Mucosa of descending colon (tissue), 3 donors: ENCODE measurements around the gene DRGX. TPM values are rescaled to one million over a fixed set of nuclear protein-coding genes. Genes with fewer than 3 reads are reported as not detected.

Source experiments
- ATAC-seq: fragments of 200-7000 bp; cut with Tn5 transposase; one replicate; pipeline ENCODE4 v1.9.1; 2020; ENCODE audit warnings: mild to moderate bottlenecking, moderate library complexity
- DNase-seq, 3 donors: peaks; one replicate each; pipeline ENCODE4 v3.0.0-alpha.2; 2020
- H3K36me3 ChIP-seq: fragments of 200-600 bp; one replicate; pipeline ENCODE4 v1.8.0; 2021; ENCODE audit warnings: low read depth, mild to moderate bottlenecking
- H3K4me1 ChIP-seq: fragments of 200-600 bp; one replicate; pipeline ENCODE4 v1.8.0; 2021; ENCODE audit warnings: low read depth, mild to moderate bottlenecking
- H3K4me3 ChIP-seq: fragments of 200-600 bp; one replicate; pipeline ENCODE4 v1.8.0; 2021; ENCODE audit warnings: mild to moderate bottlenecking
- H3K9me3 ChIP-seq: fragments of 200-600 bp; one replicate; pipeline ENCODE4 v1.8.0; 2021; ENCODE audit warnings: mild to moderate bottlenecking
- intact Hi-C, 2 donors: fragments of 100-400 bp; cut with DNase I in 1 of 2; cut with micrococcal nuclease in 1 of 2; formaldehyde crosslinking; loops; one replicate each; pipeline versions ENCODE4 v1.11.0 to v1.11.1; 2022; cut with DNase I, micrococcal nuclease
- total RNA-seq, 3 donors: library from RNA; stranded (reverse); fragmentation: NEBNext Ultra II Directional in 2 of 3; extraction: Animal tissue kit (Norgen Biotek cat#: 25700) in 2 of 3; gene quantifications; one replicate each; pipeline versions ENCODE4 v1.2.1 to v1.2.4, GENCODE V29; 2021 to 2023
- TF ChIP-seq, protein P1 (sequence below): fragments of 200-600 bp; IDR thresholded peaks from one replicate; pipeline ENCODE4 v1.8.0; 2022; ENCODE audit warnings: antibody characterized with exemption, mild to moderate bottlenecking
- donor health status: DM: no; HTN: no; CAD: no; lungs with moderate emphysema.
- donor health status: DM: no; HTN: no; CAD: no.
- donor health status: DM: no; HTN: yes; CAD: no.

The DRGX gene
- total RNA-seq, 3 donors from 2014 or later: 0.10 to 0.35 (median 0.22) TPM

DNA sequence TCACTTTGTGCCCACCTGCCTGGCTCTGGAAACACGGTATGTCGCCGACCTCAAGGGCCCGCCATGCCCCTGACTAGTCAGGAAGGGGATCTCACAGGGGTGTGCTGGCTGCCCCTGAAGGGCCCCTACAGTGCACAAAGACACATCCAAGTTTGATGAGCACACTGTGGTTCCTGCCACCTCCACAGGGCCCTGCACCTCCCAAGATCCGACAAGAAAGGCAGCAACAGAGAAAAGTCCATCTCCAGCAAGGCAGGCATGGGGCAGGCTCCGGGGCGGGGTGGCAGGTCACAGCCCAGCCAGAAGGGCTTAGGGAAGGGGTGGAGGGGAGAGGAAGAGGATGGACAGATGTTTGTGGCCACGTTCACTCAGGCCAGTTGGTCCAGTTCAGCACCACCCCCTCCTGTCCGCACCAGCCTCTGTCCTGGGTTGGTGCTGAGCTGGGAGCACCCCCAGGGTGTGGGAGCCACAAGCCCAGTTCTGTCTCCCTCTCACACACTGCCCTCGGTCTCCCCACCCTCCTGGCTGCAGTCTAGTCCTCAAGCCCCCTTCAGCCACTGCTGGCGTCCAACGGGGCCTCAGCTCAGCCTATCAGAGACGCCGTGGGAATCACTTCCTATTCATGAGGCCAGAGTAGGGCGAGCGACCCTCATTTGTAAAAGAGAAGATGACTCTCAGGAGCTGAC is 11.5 kb downstream of the DRGX start:
- Histone ChIP-seq H3K4me1 (no peaks in the 10 kb centered on the region), H3K4me3 (no peak overlapping the region), H3K36me3 (no peaks in the 10 kb centered on the region), H3K9me3 (no peaks in the 10 kb centered on the region)
- TF ChIP-seq, protein P1, sequence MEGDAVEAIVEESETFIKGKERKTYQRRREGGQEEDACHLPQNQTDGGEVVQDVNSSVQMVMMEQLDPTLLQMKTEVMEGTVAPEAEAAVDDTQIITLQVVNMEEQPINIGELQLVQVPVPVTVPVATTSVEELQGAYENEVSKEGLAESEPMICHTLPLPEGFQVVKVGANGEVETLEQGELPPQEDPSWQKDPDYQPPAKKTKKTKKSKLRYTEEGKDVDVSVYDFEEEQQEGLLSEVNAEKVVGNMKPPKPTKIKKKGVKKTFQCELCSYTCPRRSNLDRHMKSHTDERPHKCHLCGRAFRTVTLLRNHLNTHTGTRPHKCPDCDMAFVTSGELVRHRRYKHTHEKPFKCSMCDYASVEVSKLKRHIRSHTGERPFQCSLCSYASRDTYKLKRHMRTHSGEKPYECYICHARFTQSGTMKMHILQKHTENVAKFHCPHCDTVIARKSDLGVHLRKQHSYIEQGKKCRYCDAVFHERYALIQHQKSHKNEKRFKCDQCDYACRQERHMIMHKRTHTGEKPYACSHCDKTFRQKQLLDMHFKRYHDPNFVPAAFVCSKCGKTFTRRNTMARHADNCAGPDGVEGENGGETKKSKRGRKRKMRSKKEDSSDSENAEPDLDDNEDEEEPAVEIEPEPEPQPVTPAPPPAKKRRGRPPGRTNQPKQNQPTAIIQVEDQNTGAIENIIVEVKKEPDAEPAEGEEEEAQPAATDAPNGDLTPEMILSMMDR: no peak
- DNase-seq (no peak), ATAC-seq (no peak)
- intact Hi-C loops: no loop called here

DNA sequence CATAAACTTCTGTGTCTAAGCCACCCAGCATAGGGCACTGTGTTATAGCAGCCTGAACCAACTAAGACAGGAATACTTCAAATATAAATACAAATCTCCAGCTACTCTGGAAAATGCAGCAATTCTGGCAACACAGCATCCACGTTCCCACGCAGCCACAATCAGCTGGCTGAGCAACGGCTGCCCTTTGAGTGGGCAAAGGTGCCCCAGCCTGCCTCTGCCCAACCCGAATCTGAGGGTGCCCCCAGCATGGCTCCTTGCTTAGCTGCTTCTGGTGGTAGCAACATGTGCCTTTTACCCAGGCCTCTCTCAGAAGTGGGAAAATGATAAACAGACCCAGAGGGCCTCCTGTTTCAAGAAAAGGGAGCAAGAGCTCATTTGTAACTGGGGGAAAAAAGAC is 12.0 kb downstream of the DRGX start:
- DNase-seq (no peak), ATAC-seq (no peak)
- intact Hi-C loops: no loop called here
- Histone ChIP-seq H3K4me3 (no peak overlapping the region), H3K4me1 (no peaks in the 10 kb centered on the region), H3K9me3 (no peaks in the 10 kb centered on the region), H3K36me3 (no peaks in the 10 kb centered on the region)
- TF ChIP-seq, protein P1: no peak

DNA sequence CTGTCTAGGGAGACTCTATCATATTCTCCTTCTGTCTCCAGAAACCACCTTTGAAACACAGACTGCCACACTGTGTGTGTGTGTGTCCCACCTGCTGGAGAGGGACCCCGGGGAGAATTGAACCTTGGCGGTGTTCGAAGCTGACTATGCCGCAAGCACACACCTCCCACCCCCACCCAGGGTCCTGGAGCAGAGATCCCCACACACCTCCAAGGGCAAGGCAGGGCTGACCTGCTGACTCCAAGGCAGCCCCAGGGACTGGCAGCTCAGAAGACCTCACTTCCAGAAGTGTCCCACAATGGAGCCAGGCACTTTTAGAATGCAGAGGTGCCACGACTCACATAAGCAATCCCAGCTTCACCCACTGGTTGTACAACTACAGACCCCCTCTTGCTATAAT is 13.1 kb downstream of the DRGX start:
- intact Hi-C loops: no loop called here
- ATAC-seq (no peak), DNase-seq (no peak)
- H3K36me3 ChIP-seq: no peaks in the 10 kb centered on the region
- TF ChIP-seq, protein P1: no peak
- no peak overlapping the region for H3K4me3 ChIP-seq
- no peaks in the 10 kb centered on the region for H3K4me1 ChIP-seq
- no peaks in the 10 kb centered on the region for H3K9me3 ChIP-seq

DNA sequence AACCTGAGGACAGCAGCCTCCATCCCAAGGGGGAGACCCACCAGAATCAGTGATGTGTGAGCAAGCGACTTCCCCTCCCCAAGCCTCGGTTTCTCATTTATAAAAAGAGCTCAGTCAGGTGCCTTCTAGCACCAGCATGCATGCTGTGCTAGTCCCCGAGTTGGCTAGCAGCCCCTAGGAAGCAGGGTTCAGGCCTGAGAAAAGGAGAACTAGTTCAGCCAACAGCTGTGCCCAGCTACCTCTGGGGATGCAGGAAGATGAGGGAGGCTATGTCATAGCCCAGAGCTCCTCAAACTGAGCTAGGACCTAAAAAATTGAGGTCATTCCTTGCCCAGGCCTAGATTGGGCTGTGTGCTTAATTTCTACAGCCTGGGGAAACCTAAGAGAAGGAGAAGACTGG is 13.7 kb downstream of the DRGX start:
- no peak for ATAC-seq
- no peak for DNase-seq
- Histone ChIP-seq H3K4me3 (no peak overlapping the region), H3K36me3 (no peaks in the 10 kb centered on the region), H3K9me3 (no peaks in the 10 kb centered on the region), H3K4me1 (no peaks in the 10 kb centered on the region)
- intact Hi-C loops: no loop called here
- TF ChIP-seq, protein P1: no peak

DNA sequence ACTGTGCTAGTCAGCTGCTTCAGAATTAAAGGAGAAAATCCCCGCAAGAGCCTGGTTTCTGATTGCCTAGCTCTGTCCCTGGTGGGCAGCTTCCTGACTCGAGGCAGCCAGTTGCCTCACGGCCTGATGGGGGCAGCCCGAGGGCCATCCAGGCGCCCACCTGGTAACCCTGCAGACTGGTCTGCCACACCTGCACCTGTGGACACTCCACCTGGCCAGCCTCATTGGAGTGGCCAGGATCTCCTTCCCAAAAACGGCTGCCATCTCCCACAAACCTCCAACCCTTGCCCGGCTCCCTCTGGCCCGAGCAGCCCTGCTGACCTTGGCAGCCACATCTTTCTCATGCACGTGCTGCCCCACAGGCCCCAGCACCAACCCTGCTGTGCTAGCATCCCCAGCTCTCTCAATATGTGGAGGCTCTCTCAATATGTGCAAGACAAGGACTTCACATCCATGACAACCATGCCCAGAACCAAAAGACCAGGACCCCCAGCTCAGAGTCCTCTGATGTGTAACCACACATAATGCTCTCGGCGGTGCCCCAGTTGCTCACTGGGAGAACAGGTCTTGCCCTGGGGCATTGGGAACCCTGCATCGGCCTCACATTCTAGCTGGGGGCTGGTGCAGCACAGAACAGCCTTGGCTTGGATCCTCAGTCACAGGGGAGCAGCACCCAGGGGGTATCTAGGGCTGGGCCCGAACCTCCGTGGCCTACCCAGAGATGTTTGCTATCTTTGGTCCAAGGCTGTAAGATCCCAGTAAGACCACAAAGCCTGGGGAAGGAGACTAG is 14.6 kb downstream of the DRGX start:
- TF ChIP-seq, protein P1: no peak
- Histone ChIP-seq H3K4me1 (no peaks in the 10 kb centered on the region), H3K4me3 (no peak overlapping the region), H3K9me3 (no peaks in the 10 kb centered on the region), H3K36me3 (no peaks in the 10 kb centered on the region)
- no peak for ATAC-seq
- intact Hi-C loops: no loop called here
- DNase-seq: no peak
